Activated T-helper 17 cell treated with anti-CD3 and anti-CD28 coated beads, Interleukin-2, amount 50 U/mL, for 72 hours (primary cell): ENCODE results near the gene CALR. TPM values are rescaled to one million over a fixed set of nuclear protein-coding genes. Genes with fewer than 3 reads are reported as not detected.
"Not testable (repeated sequence)": the region's sequence is repeated elsewhere in the genome, so short reads cannot be mapped to it uniquely, and the experiment has no call there.

Source experiments
- ATAC-seq: fragments of 150-1000 bp; cut with Tn5 transposase; replicated peaks from 2 replicates; pipeline ENCODE4 v1.10.0; 2021; ENCODE audit warnings: mild to moderate bottlenecking, moderate library complexity
- H3K27ac Mint-ChIP-seq: one replicate; pipeline ENCODE4 v1.8.0; 2022; ENCODE audit warnings: mixed read lengths
- H3K27me3 Mint-ChIP-seq: one replicate; pipeline ENCODE4 v1.8.0; 2022; ENCODE audit warnings: mixed read lengths
- H3K36me3 Mint-ChIP-seq: one replicate; pipeline ENCODE4 v1.8.0; 2022; ENCODE audit warnings: low read depth, mild to moderate bottlenecking, mixed read lengths
- H3K4me1 Mint-ChIP-seq: one replicate; pipeline ENCODE4 v1.8.0; 2022; ENCODE audit warnings: mixed read lengths
- H3K4me3 Mint-ChIP-seq: one replicate; pipeline ENCODE4 v1.8.0; 2022; ENCODE audit warnings: mild to moderate bottlenecking, mixed read lengths
- H3K9me3 Mint-ChIP-seq: one replicate; pipeline ENCODE4 v1.8.0; 2022; ENCODE audit warnings: mixed read lengths
- total RNA-seq, 2 donors: library from RNA; stranded (reverse); gene quantifications; one replicate each; pipeline ENCODE4 v1.2.3, GENCODE V29; 2022

Gene CALR
- total RNA-seq, 2 donors from 2014 or later: 502 to 770 TPM

GRCh38 chr19:12974301-12975220 lies 36.2 kb downstream of the CALR start:
- peaks cover 4% of the 10 kb centered on the region for H3K4me1 Mint-ChIP-seq
- H3K4me3 Mint-ChIP-seq: no peak overlapping the region
- H3K27ac Mint-ChIP-seq: no peak overlapping the region

GRCh38 chr19:12975221-12975741 lies 36.9 kb downstream of the CALR start:
- Mint-ChIP-seq H3K27ac (no peak overlapping the region), H3K4me1 (peaks cover 4% of the 10 kb centered on the region), H3K36me3 (no peaks in the 10 kb centered on the region), H3K4me3 (no peak overlapping the region), H3K9me3 (no peaks in the 10 kb centered on the region), H3K27me3 (peaks cover 11% of the 10 kb centered on the region)
- no peak for ATAC-seq

More at GRCh38 chr19:12974301-12975220, 36.2 kb downstream of the CALR start:
- ATAC-seq: no peak
- Mint-ChIP-seq H3K9me3 (no peaks in the 10 kb centered on the region), H3K36me3 (no peaks in the 10 kb centered on the region), H3K27me3 (peaks cover 11% of the 10 kb centered on the region)

DNA sequence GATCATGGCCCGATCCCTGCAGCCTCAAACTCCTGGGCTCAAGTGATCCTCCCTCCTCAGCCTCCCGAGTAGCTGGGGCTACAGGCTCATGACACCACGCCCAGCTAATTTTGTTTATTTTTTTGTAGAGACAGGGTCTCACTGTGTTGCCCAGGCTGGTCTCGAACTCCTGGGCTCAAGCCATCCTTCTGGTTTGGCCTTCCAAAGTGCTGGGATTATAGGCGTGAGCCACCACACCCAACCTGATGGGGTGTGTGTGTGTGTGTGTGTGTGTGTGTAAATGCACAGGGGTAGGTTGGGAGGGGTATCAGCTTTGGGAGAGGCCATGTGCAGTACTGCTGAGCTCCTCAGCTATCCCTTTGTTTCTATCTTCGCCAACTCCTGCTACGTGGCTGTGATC lies 37.7 kb downstream of the CALR start:
- not testable (repeated sequence) for H3K4me1 Mint-ChIP-seq, H3K9me3 Mint-ChIP-seq, H3K36me3 Mint-ChIP-seq, H3K27ac Mint-ChIP-seq, ATAC-seq, H3K4me3 Mint-ChIP-seq
- peaks cover 11% of the 10 kb centered on the region for H3K27me3 Mint-ChIP-seq

GRCh38 chr19:12979974-12980373 lies 41.6 kb downstream of the CALR start:
- Mint-ChIP-seq H3K36me3 (no peaks in the 10 kb centered on the region), H3K27me3 (peaks cover 11% of the 10 kb centered on the region), H3K4me3 (no peak overlapping the region), H3K9me3 (no peaks in the 10 kb centered on the region), H3K4me1 (peaks cover 4% of the 10 kb centered on the region), H3K27ac (no peak overlapping the region)
- ATAC-seq: no peak

DNA sequence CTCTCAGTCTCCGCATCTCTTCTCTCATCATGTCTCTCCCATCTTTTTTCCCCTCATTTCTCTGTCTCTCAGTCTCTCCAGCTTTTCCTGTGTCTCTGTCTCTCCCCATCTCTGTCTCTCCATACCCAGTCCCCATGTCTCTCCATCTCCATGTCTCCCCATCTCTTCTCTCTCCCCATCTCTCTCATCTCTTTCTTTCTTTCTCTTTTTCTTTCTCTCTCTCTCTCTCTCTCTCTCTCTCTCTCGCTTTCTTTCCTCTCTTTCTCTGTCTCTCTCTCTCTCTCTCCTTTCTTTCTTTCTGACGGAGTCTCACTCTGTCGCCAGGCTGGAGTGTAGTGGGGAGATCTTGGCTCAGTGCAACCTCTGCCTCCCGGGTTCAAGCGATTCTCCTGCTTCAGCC lies 44.2 kb downstream of the CALR start:
- H3K36me3 Mint-ChIP-seq: no peaks in the 10 kb centered on the region
- ATAC-seq: no peak

DNA sequence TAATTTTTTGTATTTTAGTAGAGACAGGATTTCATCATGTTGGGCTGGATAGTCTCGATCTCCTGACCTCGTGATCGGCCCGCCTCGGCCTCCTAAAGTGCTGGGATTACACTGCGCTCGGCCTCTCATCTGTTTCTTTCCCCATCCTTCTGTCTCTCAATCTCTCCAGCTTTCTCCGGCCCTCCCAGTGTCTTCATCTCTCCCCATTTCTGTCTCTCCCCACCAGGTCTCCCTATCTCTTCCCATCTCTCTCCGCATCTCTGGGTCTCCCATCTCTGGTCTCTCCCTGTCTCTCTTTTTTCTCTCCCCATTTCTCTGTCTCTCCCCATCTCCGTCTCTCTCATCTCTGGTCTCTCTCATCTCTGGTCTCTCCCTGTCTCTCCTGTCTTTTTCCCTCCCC lies 44.7 kb downstream of the CALR start:
- no peaks in the 10 kb centered on the region for H3K36me3 Mint-ChIP-seq

More for the DNA sequence above, 44.2 kb downstream of the CALR start:
- no peaks in the 10 kb centered on the region for H3K9me3 Mint-ChIP-seq
- no peak overlapping the region for H3K4me3 Mint-ChIP-seq
- H3K4me1 Mint-ChIP-seq: peaks cover 4% of the 10 kb centered on the region
- H3K27me3 Mint-ChIP-seq: peaks cover 10% of the 10 kb centered on the region
- no peak overlapping the region for H3K27ac Mint-ChIP-seq

DNA sequence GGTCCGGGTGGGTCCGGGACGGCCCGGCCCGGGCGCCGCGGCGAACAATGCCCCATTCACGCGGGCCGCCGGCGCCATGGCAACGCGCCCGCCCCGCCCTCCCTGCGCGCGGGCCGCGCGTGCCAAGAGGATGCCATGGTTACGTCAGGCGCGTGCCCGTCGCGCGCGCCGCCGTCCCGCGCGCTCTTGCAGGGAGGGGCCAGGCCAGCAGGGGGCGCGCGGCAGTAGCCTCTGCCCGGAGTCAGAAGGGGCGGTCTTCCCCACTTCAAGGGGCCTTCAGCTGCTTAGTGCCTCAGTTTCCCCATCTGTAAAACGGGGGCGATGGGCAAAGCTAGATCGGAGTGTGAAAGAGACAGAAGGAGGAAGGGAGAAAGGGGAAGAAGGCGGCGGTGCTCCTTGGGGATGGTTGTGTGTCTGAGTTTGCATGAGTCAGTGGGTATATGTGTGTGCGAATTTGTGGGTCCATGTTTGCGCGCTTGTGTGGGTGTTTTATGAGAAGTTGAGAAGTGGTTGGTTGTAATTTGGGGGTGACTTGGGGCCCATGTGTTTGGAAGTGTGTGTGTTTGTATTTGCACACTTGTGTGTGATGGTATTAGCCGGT lies 45.2 kb downstream of the CALR start:
- no peaks in the 10 kb centered on the region for H3K4me1 Mint-ChIP-seq

More for the DNA sequence above, 44.7 kb downstream of the CALR start:
- H3K27me3 Mint-ChIP-seq: peaks cover 5% of the 10 kb centered on the region
- H3K4me3 Mint-ChIP-seq: no peak overlapping the region
- H3K9me3 Mint-ChIP-seq: no peaks in the 10 kb centered on the region
- no peak overlapping the region for H3K27ac Mint-ChIP-seq
- no peak for ATAC-seq
- H3K4me1 Mint-ChIP-seq: peaks cover under 1% of the 10 kb centered on the region

GRCh38 chr19:12984143-12984627 lies 45.8 kb downstream of the CALR start:
- Mint-ChIP-seq H3K36me3 (no peaks in the 10 kb centered on the region), H3K4me1 (no peaks in the 10 kb centered on the region), H3K9me3 (no peaks in the 10 kb centered on the region), H3K4me3 (no peak overlapping the region), H3K27ac (no peak overlapping the region), H3K27me3 (peaks cover 4% of the 10 kb centered on the region)
- no peak for ATAC-seq

More for the DNA sequence above, 45.2 kb downstream of the CALR start:
- no peaks in the 10 kb centered on the region for H3K36me3 Mint-ChIP-seq
- no peak overlapping the region for H3K27ac Mint-ChIP-seq
- no peaks in the 10 kb centered on the region for H3K9me3 Mint-ChIP-seq
- peaks cover 4% of the 10 kb centered on the region for H3K27me3 Mint-ChIP-seq
- H3K4me3 Mint-ChIP-seq: no peak overlapping the region
- ATAC-seq: peak; percentile 83

DNA sequence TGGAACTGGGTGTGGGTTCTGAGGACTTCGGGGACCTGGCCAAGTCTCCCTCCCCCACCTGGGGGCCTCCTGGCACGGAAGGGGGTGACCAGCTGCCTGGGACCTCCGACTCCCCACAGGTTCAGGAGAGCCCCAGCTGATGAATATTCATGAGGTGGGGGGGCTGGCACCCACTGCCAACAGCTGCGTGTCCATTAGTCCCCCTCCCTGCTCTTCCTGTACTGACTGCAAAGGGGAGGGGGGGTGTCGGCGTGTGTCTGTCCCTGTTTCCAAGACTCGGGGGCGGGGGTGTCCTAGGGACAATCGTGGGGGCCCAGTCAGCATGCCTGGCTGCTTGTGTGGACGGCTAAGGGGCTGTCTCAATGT lies 46.3 kb downstream of the CALR start:
- Mint-ChIP-seq H3K36me3 (no peaks in the 10 kb centered on the region), H3K4me3 (no peak overlapping the region), H3K27ac (no peak overlapping the region), H3K4me1 (no peaks in the 10 kb centered on the region), H3K27me3 (peaks cover 4% of the 10 kb centered on the region), H3K9me3 (no peaks in the 10 kb centered on the region)
- ATAC-seq: no peak

- Mint-ChIP-seq H3K27ac (no peak overlapping the region), H3K9me3 (no peaks in the 10 kb centered on the region), H3K4me1 (no peaks in the 10 kb centered on the region), H3K27me3 (peaks cover 4% of the 10 kb centered on the region), H3K4me3 (no peak overlapping the region), H3K36me3 (no peaks in the 10 kb centered on the region)
- ATAC-seq: peak; percentile 47
Observed at GRCh38 chr19:12985049-12985776, 46.8 kb downstream of the CALR start.

DNA sequence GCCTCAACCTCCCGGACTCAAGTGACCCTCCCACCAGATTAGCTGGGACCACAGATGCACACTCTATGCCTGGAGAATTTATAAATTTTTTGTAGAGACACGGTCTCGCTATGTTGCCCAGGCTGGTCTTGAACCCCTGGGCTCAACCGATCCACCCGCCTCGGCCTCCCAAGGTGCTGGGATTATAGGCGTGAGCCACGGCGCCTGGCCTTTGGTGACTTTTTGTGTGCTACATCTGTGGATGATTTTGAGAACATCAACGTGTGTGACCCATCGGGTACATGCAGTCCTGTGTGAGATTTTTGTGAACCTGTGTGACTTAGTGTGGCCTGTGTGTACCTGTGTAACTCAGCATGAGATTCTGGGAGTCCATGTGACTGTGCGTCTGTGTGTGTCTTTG lies 48.3 kb downstream of the CALR start:
- H3K27ac Mint-ChIP-seq: no peak overlapping the region
- no peak for ATAC-seq
- no peaks in the 10 kb centered on the region for H3K9me3 Mint-ChIP-seq
- no peaks in the 10 kb centered on the region for H3K36me3 Mint-ChIP-seq
- no peak overlapping the region for H3K4me3 Mint-ChIP-seq
- no peaks in the 10 kb centered on the region for H3K4me1 Mint-ChIP-seq
- peaks cover 4% of the 10 kb centered on the region for H3K27me3 Mint-ChIP-seq

DNA sequence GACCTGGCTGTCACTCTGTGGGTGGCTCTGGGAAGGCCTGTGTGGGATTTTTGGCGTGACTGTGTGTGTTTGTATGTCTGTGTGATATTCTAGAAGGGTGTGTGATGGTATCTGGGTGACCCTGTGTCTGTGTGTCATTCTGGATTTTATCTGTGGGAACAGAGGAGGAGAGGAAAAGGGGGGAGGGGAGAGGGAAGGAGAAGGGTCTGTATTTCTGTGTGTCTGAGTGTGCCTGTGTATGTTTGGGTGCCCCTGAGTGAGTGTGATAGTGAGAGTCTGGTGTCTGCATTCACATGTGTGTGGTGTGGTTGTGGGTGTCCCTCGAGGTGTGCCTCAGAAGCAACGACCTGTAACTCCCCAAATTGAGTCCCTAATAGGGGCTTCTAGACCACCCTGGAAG lies 48.8 kb downstream of the CALR start:
- no peak overlapping the region for H3K4me3 Mint-ChIP-seq
- no peak for ATAC-seq
- H3K27ac Mint-ChIP-seq: no peak overlapping the region
- H3K9me3 Mint-ChIP-seq: no peaks in the 10 kb centered on the region
- no peaks in the 10 kb centered on the region for H3K4me1 Mint-ChIP-seq
- H3K36me3 Mint-ChIP-seq: no peaks in the 10 kb centered on the region
- H3K27me3 Mint-ChIP-seq: peaks cover 4% of the 10 kb centered on the region

GRCh38 chr19:12987781-12988180 lies 49.4 kb downstream of the CALR start:
- no peak overlapping the region for H3K27ac Mint-ChIP-seq

GRCh38 chr19:12990431-12990830 lies 52.0 kb downstream of the CALR start:
- peaks cover 6% of the 10 kb centered on the region for H3K36me3 Mint-ChIP-seq
- ATAC-seq: no peak
- H3K4me3 Mint-ChIP-seq: no peak overlapping the region
- H3K27me3 Mint-ChIP-seq: peaks cover 16% of the 10 kb centered on the region
- H3K9me3 Mint-ChIP-seq: no peaks in the 10 kb centered on the region
- peaks cover 6% of the 10 kb centered on the region for H3K4me1 Mint-ChIP-seq
- H3K27ac Mint-ChIP-seq: no peak overlapping the region

More at GRCh38 chr19:12987781-12988180, 49.4 kb downstream of the CALR start:
- no peaks in the 10 kb centered on the region for H3K9me3 Mint-ChIP-seq
- H3K36me3 Mint-ChIP-seq: no peaks in the 10 kb centered on the region
- H3K4me3 Mint-ChIP-seq: no peak overlapping the region
- no peaks in the 10 kb centered on the region for H3K4me1 Mint-ChIP-seq
- peaks cover 4% of the 10 kb centered on the region for H3K27me3 Mint-ChIP-seq
- no peak for ATAC-seq
